CD4-positive, alpha-beta T cell treated with Interleukin-12 subunit alpha and Interleukin-12 subunit beta, for 1 hour (primary cell): ENCODE measurements around the gene GRID1.

ENCODE experiments used
- DNase-seq: peaks from one replicate; pipeline ENCODE4 v3.0.0-alpha.2; 2020

The GRID1 gene

DNA sequence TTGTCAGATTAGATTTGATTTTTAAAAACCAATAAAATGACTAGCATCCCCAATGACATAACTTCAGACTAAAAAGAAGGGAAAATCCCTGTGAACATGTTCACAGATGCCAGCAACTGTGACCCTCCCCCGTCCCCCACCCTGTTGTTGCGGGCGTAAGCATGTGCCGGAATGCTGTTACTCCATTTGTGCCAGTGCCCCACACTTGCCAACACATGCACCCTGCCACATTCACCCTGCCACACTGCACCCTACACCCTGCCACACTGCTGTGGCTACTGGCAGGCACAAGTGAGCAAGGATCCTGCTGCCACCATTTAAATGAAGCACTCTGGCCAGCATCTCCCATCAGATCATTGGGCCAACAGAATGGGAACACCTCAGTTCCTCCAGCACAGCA lies 540.2 kb downstream of the GRID1 start:
- DNase-seq = no peak

DNA sequence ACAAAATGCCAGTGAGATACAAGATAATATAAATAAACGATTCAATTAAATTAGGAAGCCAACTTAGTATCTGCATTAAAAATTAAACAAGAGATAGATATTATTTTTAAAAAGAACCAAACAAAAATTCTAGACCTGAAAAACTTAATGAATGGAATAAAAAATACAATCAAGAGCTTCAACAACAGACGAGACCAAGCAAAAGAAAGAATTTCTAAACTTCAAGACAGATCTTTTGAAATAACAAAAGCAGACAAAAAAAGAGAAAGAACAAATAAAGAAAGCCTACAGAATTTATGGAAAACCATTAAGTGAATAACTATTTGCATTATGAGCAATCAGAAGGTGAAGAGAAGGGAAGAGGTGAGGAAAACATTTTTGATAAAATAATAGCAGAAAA lies 555.2 kb downstream of the GRID1 start:
- DNase-seq = no peak

DNA sequence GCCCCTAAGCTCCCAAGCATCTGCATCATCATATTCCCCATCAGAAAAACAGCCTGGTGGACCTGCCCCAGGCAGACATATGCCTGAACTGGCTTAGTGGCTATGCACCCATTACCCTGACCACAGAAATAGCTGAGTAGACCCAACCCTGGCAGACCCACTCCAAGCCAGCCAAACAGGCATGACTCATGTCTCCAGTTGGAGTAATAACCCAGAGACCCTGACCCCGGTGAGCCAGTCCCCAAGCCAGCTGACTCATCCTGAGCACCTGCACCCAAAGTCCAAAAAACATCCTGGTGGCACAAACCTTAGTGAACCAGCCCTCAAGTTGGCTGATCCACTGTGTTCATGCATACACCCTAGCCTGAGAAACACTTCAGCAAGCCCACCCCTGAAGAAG lies 555.9 kb downstream of the GRID1 start:
- DNase-seq = no peak

DNA sequence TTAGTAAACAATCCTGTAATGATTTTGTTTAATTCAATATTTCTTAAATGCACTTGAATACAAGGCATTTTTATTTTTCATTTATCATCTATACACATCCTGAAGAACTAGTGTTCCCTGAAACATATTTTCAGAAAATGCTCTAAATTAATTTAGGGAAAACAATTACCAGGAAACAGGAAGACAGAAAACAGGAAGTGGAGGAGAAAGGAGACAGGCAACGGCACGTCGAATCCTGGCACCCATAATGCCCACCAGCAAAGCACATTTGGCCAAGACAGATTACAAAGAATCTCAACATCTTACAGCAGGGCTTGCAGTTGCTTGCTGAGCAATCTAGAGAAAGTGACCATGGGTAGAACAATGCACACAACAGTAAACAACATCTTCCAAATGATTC lies 571.1 kb downstream of the GRID1 start:
- no peak for DNase-seq

DNA sequence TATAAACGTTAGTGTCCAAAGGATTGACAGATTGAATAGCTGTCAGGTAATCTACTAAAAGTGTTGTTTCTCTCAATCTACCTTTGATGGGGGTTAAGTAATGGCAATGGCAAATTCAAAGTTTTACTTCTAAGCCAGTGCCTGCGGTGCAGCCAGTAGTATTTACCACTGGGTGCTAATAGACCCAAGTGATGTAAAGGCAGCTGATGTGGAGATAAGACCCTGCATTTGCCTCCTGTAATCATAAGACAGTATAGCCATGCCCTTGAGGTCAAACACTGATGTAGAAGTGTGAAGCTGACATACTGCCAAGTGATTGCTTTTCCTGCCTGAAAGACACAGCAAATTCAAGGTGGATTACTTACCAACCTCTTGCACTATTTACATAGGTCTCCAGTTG lies 572.0 kb downstream of the GRID1 start:
- no peak for DNase-seq

DNA sequence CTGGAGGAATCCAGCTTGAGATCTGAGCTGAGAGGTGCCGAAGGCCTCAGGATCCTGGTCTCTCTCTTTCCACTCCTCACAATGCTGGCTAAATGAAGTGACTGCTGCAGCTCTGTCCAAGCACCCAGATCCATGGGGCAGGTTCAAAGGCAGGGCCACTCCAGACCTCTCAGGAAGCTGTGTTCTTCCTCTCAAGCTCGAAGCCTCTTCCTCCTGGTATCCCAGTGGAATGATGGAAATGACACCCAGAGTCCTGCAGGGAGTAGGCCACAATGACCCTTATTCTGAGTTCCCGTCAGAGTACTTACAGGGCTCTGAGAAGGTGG lies 574.1 kb downstream of the GRID1 start:
- no peak for DNase-seq

DNA sequence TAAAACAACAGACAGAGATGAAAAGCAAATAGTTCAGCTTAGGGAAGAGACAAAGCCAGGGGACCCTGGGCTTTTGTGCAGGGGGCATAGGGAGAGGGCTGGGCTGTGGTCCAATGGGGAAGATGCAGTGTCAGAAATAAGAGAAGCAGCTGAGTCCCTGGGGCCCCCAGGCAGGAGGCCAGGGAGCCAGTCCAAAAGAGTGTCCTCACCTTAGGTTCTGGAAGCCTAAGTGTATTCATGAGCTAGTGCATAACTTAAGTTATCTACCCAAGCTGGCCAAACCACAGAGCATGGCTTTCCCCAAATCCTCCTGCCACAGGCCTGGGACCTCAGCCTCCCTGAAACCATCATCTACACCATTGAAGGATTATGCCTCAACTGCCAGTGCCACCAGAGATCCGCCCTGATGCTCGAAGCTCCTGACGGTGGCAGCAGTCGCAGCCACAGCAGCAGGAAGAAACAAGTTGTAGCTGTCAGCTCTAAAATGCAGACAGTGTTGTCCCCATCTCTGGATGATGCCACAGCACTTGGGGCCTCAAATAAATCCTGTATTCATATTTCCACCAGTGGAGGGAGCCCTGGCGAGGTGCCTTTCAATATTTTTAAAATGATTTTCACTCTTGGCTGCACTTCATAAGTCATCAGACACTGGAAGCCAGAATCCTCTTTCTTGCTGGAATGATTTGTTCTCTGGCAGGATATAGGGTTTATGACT lies 574.6 kb downstream of the GRID1 start:
- no peak for DNase-seq

DNA sequence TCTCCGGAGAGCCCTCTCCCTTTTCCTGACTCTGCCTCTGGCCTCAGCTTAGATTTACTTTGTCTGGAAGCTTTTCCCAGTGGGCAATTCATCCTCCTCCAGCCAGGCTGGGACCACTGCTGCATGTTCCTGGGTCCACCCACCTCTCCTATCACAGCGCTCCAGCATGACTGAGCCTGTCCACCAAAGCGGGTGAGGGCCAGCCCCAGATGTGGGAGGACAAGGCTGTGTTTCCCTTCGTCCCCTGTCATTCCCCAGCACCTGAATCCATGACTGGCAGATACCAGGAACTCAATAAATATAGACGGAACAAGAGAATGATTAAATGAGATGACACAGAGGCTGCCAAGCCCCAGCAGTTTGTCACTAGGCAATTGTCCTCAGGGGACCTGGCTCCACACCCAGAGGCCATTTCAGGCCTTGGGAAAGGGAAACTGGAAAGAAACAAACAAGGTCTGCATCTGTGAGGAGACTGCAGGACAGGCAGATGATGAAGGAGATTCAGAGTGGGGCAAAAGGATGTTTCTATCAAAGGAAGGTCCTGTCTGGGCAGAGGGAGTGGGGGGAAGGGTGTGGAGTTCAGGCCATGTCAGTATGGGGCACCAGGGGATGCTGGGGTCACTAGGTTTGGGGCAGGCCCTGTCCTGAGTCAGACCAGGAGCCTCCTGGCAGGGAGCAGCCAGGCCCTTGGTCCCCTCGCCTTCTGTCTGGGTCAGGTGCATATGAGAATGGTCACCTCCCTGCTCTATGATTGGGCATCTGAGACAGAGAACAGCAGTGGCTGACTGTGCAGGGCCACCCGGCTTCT lies 576.4 kb downstream of the GRID1 start:
- no peak for DNase-seq

DNA sequence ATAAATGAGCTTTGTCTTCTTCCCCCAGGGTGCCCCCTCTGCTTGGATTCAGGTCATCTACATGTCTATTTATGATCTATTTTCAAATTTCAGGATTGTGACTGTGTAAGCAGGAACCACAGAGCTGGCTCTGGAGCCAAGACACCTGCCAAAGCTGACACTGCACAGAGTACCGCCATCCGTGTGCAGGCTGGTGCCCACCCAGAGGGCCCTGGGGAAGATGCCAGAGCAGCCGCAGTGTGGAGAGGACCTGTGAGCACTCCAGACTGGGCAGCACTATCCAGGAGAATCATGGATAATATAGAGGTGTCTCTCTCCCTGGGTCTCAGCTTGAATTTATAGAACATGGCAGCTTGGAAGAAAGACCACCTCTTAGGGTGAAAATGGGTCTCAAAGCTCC lies 577.5 kb downstream of the GRID1 start:
- DNase-seq = no peak

DNA sequence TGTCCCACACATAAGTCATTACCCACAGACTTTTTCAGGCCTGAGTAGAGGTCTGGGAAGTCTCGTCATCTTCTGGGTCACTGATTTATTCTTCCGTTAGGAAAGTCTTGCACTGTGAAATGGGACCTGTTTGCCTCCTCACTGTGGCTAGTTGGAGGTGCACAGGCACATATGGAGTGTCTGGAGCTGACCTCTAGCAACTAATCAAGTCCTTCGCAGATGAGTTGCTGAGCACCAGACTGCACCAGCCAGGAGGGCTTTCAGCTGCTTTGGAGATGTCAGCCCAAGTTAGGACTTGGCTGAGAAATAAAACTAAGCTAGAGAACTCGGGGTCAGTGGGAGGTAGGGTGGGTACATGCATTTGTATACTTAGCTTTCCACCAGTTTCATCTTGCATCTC lies 578.0 kb downstream of the GRID1 start:
- no peak for DNase-seq

DNA sequence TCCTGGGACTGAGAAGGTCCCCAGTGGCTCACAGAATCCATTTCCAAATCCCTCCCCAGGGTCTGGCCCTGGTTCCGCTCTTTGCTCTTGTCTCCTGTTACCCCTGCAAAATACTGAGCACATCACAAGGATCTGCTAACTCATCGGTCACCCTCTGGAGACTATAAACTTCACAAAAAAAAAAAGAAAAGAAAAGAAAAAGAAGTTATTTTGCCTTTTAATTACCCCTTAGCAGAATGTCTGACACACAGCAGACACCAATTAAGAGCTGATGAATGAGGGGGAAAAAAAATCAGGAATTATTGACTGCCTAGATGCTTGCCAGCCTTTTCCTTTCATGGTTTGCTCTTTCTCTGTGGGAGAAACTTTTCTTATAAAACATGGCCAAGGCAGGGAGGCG lies 578.7 kb downstream of the GRID1 start:
- DNase-seq = no peak

DNA sequence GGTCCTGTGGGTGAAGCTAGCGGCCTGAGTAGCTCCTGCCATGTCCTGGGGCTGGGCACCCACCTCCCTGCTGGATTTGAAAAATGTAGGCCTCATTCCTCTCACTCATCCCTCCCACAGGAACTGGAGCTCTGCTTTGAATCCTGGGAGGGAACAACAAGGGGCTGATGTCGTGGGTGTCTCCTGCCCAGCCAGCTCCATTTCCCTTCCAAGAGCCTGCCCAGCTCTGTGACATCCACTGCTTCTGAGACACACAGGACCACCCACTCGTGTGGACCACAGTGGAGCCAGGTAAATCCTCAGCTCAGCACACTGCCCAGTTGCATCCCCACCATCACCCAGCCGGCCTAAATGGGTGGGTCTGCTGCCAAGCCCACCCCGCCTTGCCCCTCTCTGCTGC lies 579.2 kb downstream of the GRID1 start:
- no peak for DNase-seq

DNA sequence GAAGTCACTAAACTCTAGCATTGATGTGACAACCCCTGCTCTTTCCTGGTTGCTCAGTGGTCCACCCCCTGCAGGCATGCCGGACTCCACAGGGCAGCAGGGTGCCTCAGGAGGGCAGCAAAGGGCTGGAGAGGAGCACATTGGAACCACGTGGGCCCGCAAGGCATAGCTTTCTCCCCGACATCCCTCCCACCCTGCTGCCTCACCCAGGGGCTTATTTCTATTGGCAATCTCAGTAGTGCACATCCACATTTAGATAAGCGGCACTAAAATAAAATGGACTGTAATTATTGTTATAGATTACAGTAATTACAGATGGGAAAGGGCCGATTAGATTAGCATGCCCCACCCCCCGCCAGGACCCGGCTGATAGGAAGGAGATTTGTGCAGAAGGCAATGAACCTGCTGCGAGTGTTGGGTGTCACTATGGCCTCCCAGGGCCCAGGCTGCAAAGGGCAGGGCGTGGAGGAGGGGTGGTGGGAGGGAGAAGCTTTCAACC lies 580.1 kb downstream of the GRID1 start:
- no peak for DNase-seq

DNA sequence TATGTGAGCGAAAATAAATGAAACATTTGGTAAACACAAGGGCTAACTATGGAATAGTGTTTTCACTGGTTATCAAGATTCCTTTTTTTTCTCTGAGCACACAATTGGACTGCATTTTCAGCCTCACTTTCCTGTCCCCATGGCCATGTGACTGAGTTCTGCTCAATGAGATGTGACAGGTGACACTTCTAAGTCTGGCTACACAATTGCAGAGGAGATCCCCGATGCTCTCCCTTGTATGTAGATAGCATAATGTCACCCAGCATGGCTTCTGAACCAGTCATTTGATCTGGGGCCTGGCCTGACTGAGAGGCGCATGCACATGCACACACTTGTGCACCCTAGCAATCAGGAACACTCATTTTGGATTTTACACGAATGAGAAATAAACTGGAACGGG lies 581.8 kb downstream of the GRID1 start:
- no peak for DNase-seq

DNA sequence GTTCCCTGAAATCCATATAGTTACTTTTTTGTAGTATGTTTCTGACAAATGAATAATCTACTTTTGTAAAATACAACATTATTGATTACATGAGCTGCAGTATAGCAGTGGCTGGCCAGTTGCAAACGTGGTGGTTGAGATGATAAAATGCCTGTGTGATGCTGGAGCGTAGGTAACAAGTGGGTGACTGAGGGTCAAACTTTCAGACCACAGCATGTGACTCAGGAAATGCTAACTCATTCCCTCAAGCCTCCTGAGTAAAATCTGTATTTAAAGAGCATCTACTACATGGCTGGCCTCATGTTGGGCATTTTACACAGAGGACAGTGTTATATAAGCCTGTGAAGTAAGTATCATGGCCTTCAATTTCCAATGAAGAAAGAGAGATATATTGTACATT lies 585.2 kb downstream of the GRID1 start:
- DNase-seq = no peak

DNA sequence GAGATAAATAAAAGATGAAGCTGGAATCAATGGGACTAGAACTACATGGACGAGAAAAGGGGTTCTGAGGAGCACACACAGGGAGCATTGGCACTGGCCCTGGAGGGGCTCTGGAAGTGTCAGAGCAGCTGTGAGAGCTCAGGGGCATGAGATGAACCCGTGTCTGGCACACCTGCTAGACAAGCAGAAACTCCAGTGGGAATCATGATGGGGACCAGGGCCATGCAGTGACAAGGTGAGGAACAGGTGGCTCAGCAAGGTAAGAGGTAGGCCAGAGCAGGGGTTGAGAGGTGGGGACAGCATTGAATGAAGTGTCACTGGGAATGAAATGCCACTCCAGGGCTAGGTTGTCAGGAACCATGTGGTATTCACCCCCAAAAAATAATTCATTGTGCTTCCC lies 588.5 kb downstream of the GRID1 start:
- no peak for DNase-seq

DNA sequence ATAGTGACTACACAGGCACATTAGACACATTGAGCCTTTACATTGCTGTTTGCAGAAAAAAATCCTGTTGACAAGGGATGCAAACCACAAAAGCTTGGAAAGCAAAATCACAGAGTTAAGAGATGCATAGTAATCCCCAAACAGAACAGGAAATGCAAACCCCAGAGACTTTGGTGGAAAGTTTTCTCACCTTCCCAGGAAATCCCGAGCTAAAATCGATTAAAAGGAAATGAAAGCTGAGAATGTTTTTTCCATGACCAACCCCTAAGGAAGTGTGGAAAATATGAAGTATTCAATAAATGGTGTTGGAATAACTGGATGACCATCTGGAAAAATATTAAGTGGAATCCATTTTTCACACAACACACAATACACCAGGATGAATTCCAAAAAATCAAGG lies 598.7 kb downstream of the GRID1 start:
- no peak for DNase-seq

DNA sequence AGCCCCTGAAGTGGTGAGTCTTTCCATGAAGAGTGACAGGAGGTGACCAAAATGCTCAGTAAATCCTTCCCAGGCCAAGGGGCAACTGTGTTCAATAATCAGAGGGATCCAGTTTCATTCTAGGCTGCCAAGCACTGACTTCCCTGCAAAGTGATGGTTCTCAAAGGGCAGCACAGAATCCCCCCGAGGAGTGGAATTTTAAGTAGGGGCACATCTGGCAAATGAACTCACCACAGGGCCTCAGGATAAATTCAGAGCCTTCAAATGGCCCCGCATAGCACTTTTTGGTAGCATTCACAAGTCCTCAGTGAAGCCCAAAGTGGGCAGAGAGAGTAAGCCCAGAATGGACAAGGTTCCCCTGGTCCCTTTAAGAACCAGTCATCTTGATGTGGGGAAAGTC lies 602.5 kb downstream of the GRID1 start:
- no peak for DNase-seq

DNA sequence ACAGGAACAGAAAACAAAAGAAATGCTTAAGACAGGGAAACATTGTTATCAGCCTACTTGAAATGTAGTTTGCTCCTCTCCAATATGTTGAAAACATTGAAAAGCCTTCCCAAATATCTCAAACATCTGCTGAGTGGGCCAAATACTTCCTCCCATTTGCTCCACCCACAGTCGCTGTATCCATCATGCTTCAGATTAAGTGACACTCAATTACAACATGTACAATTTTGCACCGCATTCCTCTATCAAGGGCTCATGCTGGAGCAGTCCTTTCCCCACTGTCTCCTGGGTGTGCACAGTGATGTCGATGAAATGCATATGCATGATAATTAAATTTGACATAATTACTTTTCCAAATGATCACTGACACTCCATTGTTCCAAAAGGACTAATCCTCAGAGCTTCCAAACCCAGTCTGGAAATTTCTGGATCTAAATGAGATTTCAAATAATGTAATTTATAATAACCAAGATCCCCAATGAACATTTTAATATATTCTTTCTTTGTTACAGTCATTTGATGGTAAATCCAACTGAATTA lies 604.6 kb downstream of the GRID1 start:
- no peak for DNase-seq

DNA sequence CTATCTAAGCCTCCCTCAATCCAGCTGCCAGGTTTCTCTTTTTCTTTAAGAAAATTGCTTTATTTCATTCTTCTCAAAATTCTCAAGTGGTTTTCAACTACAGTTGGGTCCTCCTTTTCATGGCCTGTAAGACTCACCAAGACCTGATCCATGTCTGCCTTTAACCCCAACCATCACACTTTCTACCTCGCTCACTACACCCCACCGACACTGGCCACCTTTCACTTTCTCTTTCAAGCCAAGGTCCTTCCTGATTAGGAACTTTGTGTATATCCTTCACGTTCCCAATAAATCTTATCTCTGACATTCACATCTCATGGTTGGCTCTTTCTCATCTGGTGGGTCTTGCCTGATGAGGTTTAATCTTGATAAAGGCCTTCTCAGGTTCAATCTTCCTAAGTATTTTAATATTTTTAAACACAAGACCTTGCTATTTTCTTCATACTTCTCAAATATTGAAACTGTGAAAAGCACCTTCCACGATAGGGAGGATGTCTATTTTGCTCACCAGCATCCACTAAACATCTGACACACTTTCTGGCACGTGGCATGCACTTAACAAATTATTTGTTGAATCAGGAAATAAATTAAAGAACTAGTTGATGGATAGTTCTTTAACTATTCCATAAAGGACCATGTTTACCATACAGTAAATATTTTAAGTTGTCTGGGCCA lies 624.8 kb downstream of the GRID1 start:
- peak; percentile 8 for DNase-seq

DNA sequence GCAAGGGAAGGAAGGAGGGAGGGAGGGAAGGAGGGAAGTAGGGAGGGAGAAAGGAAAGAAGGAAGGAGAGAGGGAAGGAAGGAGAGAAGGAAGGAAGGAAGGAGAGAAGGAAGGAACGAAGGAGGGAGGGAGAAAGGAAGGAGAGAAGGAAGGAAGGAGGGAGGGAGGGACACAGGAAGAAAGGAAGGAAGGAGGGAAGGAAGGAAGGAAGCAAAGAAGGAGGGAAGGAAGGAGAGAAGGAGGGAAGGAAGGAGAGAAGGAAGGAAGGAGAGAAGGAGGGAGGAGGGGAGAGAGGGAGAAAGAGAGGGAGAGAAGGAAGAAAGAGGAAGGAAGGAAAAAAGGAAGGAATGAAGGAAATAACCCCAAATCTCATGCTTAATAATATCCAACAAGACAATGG lies 630.6 kb downstream of the GRID1 start:
- no peak for DNase-seq

DNA sequence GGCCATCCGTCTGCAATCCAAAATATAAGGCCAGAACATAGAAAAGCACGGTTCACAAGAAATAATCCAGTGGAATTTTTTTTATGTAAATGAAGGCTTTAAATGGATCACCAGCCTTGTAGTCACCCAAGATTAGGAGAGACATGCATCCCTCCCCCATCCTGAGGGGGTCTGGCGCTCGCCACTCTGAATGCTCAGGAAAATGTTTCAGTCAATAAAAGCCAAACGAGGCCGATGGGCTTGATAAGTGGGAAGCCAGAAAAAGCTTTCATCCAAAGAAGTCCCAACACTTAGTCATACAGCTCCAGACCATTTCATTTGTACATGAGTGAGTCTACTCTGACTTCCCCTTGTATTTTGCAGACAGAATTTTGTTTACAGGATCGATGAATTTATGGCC lies 631.8 kb downstream of the GRID1 start:
- no peak for DNase-seq

DNA sequence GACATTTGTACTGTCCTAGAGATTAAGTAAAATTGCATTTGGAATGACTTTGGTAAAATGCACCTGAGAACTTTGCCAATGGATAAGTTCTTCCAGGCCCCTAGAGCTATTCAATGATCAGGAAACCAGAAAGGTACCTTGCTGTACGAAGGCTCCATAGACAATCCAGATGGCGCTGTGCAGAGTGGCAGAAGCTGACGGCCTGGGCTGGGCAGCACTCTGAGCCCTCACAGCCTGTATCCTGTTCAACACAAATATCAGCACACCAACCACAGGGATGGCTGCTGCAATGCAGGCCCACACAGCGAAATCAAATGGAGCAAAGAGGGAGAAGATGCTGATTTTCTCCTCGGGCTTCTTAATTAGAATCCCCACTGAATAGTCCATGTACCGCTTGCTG lies 642.4 kb downstream of the GRID1 start:
- no peak for DNase-seq
